A673 (cell line): ENCODE results near the gene CETN3. TPM values are rescaled to one million over a fixed set of nuclear protein-coding genes. Genes with fewer than 3 reads are reported as not detected.

Source experiments
- BruUV-seq: library from RNA; stranded (reverse); fragments of 400-500 nt; replicated peaks from 2 replicates; lab custom pipeline; 2021; lab: Mats Ljungman, UMichigan
- CTCF ChIA-PET: fragments of 300-600 bp; sonication (Branson Sonifier 250); formaldehyde crosslinking; loops from one replicate; lab custom pipeline; 2022; ENCODE audit warnings: antibody characterized with exemption; lab: Charles Lee
- POLR2A ChIA-PET: fragments of 300-600 bp; sonication (Branson Sonifier 250); formaldehyde crosslinking; loops from one replicate; lab custom pipeline; 2022; ENCODE audit warnings: antibody characterized with exemption; ENCODE audit not compliant: low non-redundant PET; lab: Charles Lee
- DNase-seq: peaks from one replicate; pipeline ENCODE4 v3.0.0-alpha.2; 2015; ENCODE audit warnings: low spot score
- H3K27ac ChIP-seq: fragments of 200-600 bp; sonication (generic); 2 replicates; pipeline ENCODE4 v1.5.1; 2016; ENCODE audit warnings: mixed run types, low read depth, mild to moderate bottlenecking, mixed read lengths, antibody characterized with exemption, low read length; ENCODE audit not compliant: poor library complexity, severe bottlenecking
- H3K27me3 ChIP-seq: fragments of 200-600 bp; sonication (generic); replicated peaks from 2 replicates; pipeline ENCODE4 v1.6.1; 2017; ENCODE audit warnings: mixed run types, low read depth, mild to moderate bottlenecking, mixed read lengths, antibody characterized with exemption, low read length; ENCODE audit not compliant: insufficient read depth, poor library complexity
- H3K36me3 ChIP-seq: fragments of 200-600 bp; sonication (generic); 2 replicates; pipeline ENCODE4 v1.6.1; 2016; ENCODE audit warnings: mixed run types, mild to moderate bottlenecking, mixed read lengths, antibody characterized with exemption, low read length; ENCODE audit not compliant: insufficient read depth, poor library complexity, severe bottlenecking
- H3K4me1 ChIP-seq: fragments of 200-600 bp; sonication (generic); 2 replicates; pipeline ENCODE4 v1.6.1; 2017; ENCODE audit warnings: mixed run types, mild to moderate bottlenecking, mixed read lengths, antibody characterized with exemption, low read length; ENCODE audit not compliant: insufficient read depth, poor library complexity, severe bottlenecking
- H3K4me3 ChIP-seq: fragments of 200-600 bp; sonication (generic); 2 replicates; pipeline ENCODE4 v1.5.1; 2016; ENCODE audit warnings: low read depth, mixed run types, mild to moderate bottlenecking, mixed read lengths, low read length; ENCODE audit not compliant: poor library complexity, severe bottlenecking
- H3K9me3 ChIP-seq: fragments of 200-600 bp; sonication (generic); 2 replicates; pipeline ENCODE4 v1.6.1; 2016; ENCODE audit warnings: mixed run types, low read depth, mild to moderate bottlenecking, mixed read lengths, antibody characterized with exemption, low read length; ENCODE audit not compliant: poor library complexity, severe bottlenecking
- EZH2 ChIP-seq: fragments of 200-600 bp; sonication (generic); IDR thresholded peaks from 2 replicates; pipeline ENCODE4 v1.6.1; 2017; ENCODE audit warnings: borderline replicate concordance, low read depth, mild to moderate bottlenecking, mixed read lengths, antibody characterized with exemption, low read length; ENCODE audit not compliant: poor library complexity, severe bottlenecking
- intact Hi-C: fragments of 100-400 bp; cut with micrococcal nuclease; formaldehyde crosslinking; loops from one replicate; pipeline ENCODE4 v1.10.0; 2022; ENCODE audit not compliant: unreplicated experiment
- total RNA-seq: library from RNA; stranded (reverse); gene quantifications from 2 replicates; pipeline ENCODE4 v1.2.3, GENCODE V29; 2021
- TF ChIP-seq, protein P1 (sequence below): fragments of 300-800, 200-600 bp; sonication (generic); conservative IDR thresholded peaks from 2 replicates; pipeline ENCODE4 v1.5.1; 2017; ENCODE audit warnings: low read depth, mild to moderate bottlenecking, antibody characterized with exemption, low read length, moderate library complexity, mixed read lengths

Gene CETN3
- total RNA-seq, 1 experiment from 2014 or later = 25.3 TPM

DNA sequence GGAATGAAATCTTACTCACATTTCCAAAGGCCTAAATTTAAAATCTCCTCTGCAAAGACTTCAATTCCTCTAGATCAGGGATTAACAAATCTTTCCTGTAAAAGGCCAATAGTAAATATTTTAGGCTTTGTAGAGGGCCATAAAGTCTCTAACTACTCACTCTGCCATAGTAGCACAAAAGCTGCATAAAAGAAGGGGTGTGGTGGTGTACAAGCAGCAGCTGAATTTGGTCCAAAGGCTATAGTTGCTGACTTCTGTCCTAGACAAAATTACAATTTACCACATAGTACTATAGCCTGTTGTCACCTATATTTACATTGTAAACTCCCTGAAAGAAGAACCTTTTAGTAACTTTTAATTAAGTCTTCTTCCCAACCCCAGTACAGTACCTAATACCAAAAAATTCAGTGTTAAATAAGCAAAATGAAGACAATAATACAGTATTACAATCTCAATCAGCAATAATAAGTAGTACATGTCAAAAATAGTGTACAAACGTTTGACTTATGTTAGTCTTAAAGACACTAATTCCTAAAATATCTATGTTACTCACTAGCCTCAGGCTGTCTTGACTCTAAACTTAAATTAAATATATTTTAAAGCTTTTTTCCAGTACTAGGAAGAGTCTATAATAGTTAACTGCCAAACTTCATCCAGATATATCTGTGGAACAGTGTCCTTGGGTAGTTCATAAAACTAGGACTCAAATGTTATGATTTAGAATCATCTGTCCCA lies 6.9 kb downstream of the CETN3 start:
- H3K36me3 ChIP-seq = peaks cover 26% of the 10 kb centered on the region
- ChIA-PET POLR2A (no interaction called here), CTCF (no interaction called here)
- TF ChIP-seq, protein P1, sequence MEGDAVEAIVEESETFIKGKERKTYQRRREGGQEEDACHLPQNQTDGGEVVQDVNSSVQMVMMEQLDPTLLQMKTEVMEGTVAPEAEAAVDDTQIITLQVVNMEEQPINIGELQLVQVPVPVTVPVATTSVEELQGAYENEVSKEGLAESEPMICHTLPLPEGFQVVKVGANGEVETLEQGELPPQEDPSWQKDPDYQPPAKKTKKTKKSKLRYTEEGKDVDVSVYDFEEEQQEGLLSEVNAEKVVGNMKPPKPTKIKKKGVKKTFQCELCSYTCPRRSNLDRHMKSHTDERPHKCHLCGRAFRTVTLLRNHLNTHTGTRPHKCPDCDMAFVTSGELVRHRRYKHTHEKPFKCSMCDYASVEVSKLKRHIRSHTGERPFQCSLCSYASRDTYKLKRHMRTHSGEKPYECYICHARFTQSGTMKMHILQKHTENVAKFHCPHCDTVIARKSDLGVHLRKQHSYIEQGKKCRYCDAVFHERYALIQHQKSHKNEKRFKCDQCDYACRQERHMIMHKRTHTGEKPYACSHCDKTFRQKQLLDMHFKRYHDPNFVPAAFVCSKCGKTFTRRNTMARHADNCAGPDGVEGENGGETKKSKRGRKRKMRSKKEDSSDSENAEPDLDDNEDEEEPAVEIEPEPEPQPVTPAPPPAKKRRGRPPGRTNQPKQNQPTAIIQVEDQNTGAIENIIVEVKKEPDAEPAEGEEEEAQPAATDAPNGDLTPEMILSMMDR = no peak
- no peak for TF ChIP-seq EZH2
- no peak overlapping the region for H3K4me3 ChIP-seq
- no peak overlapping the region for H3K27ac ChIP-seq
- intact Hi-C loops = no loop called here
- H3K9me3 ChIP-seq = no peaks in the 10 kb centered on the region
- peaks cover 2% of the 10 kb centered on the region for H3K4me1 ChIP-seq
- no peaks in the 10 kb centered on the region for H3K27me3 ChIP-seq
- no TSS peak for BruUV-seq
- DNase-seq = no peak

DNA sequence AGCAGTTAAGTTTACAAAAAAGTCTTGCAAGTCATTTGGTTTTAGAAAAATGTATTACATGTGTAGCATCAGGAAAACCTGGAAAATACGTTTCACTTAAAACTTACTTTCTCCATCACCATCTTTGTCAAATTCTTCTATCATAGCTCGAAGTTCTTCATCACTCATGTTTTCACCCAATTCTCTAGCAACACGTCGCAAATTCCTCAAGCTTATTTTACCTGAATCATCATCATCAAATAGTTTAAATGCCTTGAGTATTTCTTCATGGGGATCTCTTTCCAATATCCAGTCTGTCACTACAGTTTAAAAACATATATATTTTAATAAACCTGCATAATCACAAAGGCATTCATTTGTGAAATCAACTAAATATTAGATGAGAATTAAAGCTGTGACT lies 10.3 kb downstream of the CETN3 start:
- ChIA-PET POLR2A (no interaction called here), CTCF (no interaction called here)
- intact Hi-C loops = no loop called here
- BruUV-seq = no TSS peak
- no peak for DNase-seq
- Histone ChIP-seq H3K4me3 (no peak overlapping the region), H3K4me1 (no peaks in the 10 kb centered on the region), H3K27me3 (no peaks in the 10 kb centered on the region), H3K9me3 (no peaks in the 10 kb centered on the region), H3K27ac (no peak overlapping the region), H3K36me3 (peaks cover 18% of the 10 kb centered on the region)
- no peak for TF ChIP-seq EZH2
- TF ChIP-seq, protein P1 = no peak

DNA sequence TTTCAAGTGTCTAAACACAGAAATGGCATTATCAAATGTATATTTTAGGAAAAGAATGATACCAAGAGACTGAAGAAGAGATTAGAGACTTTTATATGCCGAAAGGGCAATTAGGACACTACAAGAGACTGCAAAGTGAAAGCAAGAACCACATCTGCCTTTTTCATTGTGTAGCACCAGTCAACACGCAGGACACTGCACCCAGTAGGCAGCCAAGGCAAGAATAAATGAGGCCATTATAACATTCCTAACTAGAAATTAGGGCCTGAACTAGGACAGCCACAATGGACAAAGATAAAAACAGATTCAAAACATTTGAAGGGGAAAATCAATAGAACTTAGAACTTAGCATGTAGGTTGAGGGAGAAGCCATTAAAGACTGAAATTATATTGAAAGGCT lies 10.8 kb downstream of the CETN3 start:
- intact Hi-C loops = no loop called here

More for the DNA sequence above, 10.8 kb downstream of the CETN3 start:
- DNase-seq = no peak
- BruUV-seq = no TSS peak
- TF ChIP-seq, protein P1 = no peak
- no peak for TF ChIP-seq EZH2
- Histone ChIP-seq H3K36me3 (peaks cover 13% of the 10 kb centered on the region), H3K27me3 (no peaks in the 10 kb centered on the region), H3K4me3 (no peak overlapping the region), H3K27ac (no peak overlapping the region), H3K9me3 (no peaks in the 10 kb centered on the region), H3K4me1 (no peaks in the 10 kb centered on the region)
- ChIA-PET POLR2A (no interaction called here), CTCF (no interaction called here)
